ENCODE measurements around the gene VWA3B. TPM values are rescaled to one million over a fixed set of nuclear protein-coding genes. Genes with fewer than 3 reads are reported as not detected.

VWA3B gene
- total RNA-seq, 1 experiment from 2014 or later = not detected

DNA sequence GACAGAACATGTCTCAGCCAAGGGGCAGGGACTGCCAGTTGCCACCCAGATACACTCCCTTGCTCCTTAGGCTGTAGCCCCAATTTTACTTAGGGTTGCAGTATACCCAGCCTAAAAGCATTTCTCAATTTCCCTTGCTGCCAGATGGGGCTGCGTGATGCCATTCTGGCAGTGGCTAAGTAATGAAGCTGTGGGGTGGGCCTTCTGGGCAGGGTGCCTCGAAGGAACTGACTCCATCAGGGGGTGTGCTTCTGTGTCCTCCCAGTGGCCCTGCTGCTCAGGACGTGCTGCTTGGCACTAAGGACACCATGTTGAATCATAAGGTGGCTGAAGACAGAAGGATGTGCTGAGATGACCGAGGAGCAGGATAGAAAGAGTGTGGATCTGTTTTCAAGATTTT lies 74.2 kb downstream of the VWA3B start:
- Histone ChIP-seq H3K56ac (ENCODE audit: insufficient read length, low read depth, low read length) (no peak overlapping the region), H3K27ac (ENCODE audit: insufficient read length, low read depth, low read length) (no peak overlapping the region), H3K79me2 (ENCODE audit: insufficient read depth, low read length) (no peaks in the 10 kb centered on the region), H3K79me1 (ENCODE audit: insufficient read depth, low read depth, low read length, poor library complexity, severe bottlenecking) (no peaks in the 10 kb centered on the region), H2BK15ac (ENCODE audit: low read depth, low read length) (no peak overlapping the region), H4K5ac (ENCODE audit: insufficient read length, low read depth, low read length) (no peak overlapping the region), H2BK12ac (ENCODE audit: insufficient read length, low read depth, low read length) (no peak overlapping the region), H3K4me2 (ENCODE audit: insufficient read depth, insufficient read length, low read length) (no peak overlapping the region), H3K23ac (ENCODE audit: insufficient read length, low read depth, low read length) (no peak overlapping the region), H3T11ph (ENCODE audit: low read length) (no peak overlapping the region), H4K20me1 (ENCODE audit: control insufficient read depth, insufficient read depth, insufficient read length) (no peaks in the 10 kb centered on the region), H4K8ac (replicated peaks; ENCODE audit: insufficient read length, low read depth, low read length) (no peak overlapping the region), H2AFZ (ENCODE audit: low read length) (no peak overlapping the region), H3K9ac (ENCODE audit: extremely low read depth, insufficient read length, low read length) (no peak overlapping the region), H2BK5ac (ENCODE audit: insufficient read length, low read length) (no peak overlapping the region), H3K18ac (ENCODE audit: insufficient read length, low read depth, low read length) (no peak overlapping the region), H3K27me3 (ENCODE audit: insufficient read depth, low read length) (no peaks in the 10 kb centered on the region), H2BK120ac (ENCODE audit: low read depth, low read length, poor library complexity, severe bottlenecking) (no peak overlapping the region), H3K23me2 (ENCODE audit: insufficient read length, low read depth, low read length, poor library complexity, severe bottlenecking) (no peaks in the 10 kb centered on the region), H4K91ac (ENCODE audit: insufficient read length, low read depth, low read length) (no peak overlapping the region), H3K4ac (ENCODE audit: low read depth, low read length) (no peak overlapping the region), H2AK5ac (ENCODE audit: insufficient read length, low read length) (no peak overlapping the region), H2BK20ac (ENCODE audit: low read depth, low read length, poor library complexity, severe bottlenecking) (no peak overlapping the region), H3K4me1 (ENCODE audit: insufficient read depth, low read length) (no peaks in the 10 kb centered on the region), H3K14ac (ENCODE audit: insufficient read depth, low read length) (no peak overlapping the region), H3K9me3 (ENCODE audit: control insufficient read depth, low read depth, low read length) (no peaks in the 10 kb centered on the region)
- Mint-ChIP-seq H3K36me3 (ENCODE audit: insufficient read depth in 1 of 3, low read depth in 3 of 3) (no peaks in the 10 kb centered on the region), H3K4me3 (no peak overlapping the region), H3K9me3 (no peaks in the 10 kb centered on the region; a peak in 1 of 5 replicates), H3K4me1 (peaks cover 12 to 15% of the 10 kb centered on the region in 2 experiments), H3K27me3 (ENCODE audit: low read depth) (peaks cover 2% of the 10 kb centered on the region), H3K27ac (no peak overlapping the region)
- no CpG with 5 or more reads among the region's 4 CpGs for WGBS (ENCODE audit: extremely low coverage, insufficient read length, low lambda C conversion rate)
- TF ChIP-seq, protein P1, sequence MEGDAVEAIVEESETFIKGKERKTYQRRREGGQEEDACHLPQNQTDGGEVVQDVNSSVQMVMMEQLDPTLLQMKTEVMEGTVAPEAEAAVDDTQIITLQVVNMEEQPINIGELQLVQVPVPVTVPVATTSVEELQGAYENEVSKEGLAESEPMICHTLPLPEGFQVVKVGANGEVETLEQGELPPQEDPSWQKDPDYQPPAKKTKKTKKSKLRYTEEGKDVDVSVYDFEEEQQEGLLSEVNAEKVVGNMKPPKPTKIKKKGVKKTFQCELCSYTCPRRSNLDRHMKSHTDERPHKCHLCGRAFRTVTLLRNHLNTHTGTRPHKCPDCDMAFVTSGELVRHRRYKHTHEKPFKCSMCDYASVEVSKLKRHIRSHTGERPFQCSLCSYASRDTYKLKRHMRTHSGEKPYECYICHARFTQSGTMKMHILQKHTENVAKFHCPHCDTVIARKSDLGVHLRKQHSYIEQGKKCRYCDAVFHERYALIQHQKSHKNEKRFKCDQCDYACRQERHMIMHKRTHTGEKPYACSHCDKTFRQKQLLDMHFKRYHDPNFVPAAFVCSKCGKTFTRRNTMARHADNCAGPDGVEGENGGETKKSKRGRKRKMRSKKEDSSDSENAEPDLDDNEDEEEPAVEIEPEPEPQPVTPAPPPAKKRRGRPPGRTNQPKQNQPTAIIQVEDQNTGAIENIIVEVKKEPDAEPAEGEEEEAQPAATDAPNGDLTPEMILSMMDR (conservative IDR thresholded peaks at IDR 0.05) = no peak
- DNase-seq = peak; percentile 6
